Measurements from ENCODE around the gene CELA2B.

Gene CELA2B

DNA sequence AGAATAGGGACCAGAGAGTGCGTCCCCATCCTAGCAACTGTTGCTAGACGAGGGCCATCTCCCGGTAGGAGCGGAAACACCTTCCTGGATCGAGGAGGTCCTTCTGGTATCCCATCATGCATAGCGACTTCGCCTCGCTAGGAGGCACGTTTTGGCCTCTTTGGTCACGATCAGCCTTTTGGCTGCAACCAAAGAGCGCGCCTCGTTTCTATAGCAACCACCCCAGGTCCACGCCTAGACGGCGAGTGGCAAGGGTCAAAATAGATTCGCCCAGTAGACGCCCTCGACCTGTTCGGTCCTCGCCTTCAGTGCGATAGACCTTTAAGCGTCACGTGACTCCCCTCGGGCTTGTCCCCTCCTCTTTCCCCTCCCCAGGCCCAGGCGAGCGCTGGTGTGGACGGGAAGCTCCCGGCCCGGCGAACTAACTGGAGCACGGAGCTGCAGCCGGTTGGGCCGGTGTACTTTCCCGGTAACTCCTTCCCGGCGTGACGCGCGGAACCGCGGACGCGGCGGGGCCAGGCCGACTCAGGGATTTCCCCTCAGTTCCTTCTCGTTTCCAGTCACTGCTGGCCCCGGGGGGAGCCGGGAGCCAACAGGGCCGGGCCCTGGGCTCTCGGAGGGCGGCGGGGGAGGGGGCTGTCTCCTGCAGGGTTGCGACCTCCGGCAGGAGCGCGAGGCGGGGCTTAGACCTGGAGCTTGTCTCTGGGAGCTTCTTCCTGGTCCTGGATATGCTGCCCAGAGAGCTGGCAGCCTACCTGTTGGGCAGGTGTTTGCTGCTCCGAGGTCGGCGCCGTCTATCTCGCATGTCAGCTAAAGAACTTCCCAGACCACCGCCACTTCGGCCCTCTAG lies 50.8 kb downstream of the CELA2B start, which contains the start of gene DNAJC16:
DNAJC16 (plus strand) TSS at position 359 of the 850 bp plus-strand sequence. CDS start 2,258 bp downstream, outside the sequence.
- DNase-seq: peak; percentile 99

DNA sequence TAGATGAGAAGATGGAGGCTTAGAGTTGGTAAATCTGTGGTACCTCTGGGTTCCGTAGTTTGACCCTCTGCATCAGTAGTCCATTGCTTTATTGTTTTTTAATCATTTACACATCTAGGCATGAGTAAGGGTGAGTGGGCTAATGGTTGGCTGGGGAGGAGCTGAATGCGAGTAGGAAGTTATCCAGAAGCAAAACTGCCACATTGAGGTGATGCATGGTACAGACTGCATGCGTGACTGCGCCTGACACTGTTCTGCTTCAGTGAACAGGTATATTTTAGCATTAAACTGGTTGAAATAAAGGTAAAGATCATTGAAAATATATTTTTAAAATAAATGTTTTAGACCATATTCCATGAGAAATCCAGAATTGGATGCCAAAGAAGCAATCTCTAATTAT lies 55.1 kb downstream of the CELA2B start:
- no peak for DNase-seq

- no peak for DNase-seq
These were observed 55.8 kb downstream of the CELA2B start for GRCh38 chr1:15531682-15532081.

GRCh38 chr1:15538771-15539170 lies 62.9 kb downstream of the CELA2B start:
- DNase-seq: no peak

- no peak for DNase-seq
These were observed 64.3 kb downstream of the CELA2B start for GRCh38 chr1:15540186-15540585.

Data from DMS 273 treated with DMSO at 0.1 percent for 48 hours (cell line).